Upper lobe of left lung (tissue), 6 donors: ENCODE data around the gene LAMC1. TPM values are rescaled to one million over a fixed set of nuclear protein-coding genes. Genes with fewer than 3 reads are reported as not detected.
A peak's percentile ranks its signal among the peaks of the same experiment; 100 is the strongest.

Experiments
- ATAC-seq, 2 donors: fragments of 200-7000 bp; cut with Tn5 transposase; one replicate each; pipeline ENCODE4 v1.9.1; 2022; ENCODE audit warnings: mild to moderate bottlenecking in 2 of 2, moderate library complexity in 2 of 2; ENCODE audit not compliant: low FRiP score in 2 of 2
- DNase-seq, 2 donors: peaks; one replicate each; pipeline ENCODE4 v3.0.0-alpha.2; 2019 to 2020
- H3K27ac ChIP-seq, 4 donors: fragments of 200-600 bp; sonication (generic); one replicate each; pipeline ENCODE4 v1.5.1; 2016 to 2019
- H3K27me3 ChIP-seq, 4 donors: fragments of 200-600 bp; sonication (generic); one replicate each; pipeline ENCODE4 v1.5.1; 2017 to 2019
- H3K36me3 ChIP-seq, 4 donors: fragments of 200-600 bp; sonication (generic); one replicate each; pipeline ENCODE4 v1.5.1; 2016 to 2019
- H3K4me1 ChIP-seq, 4 donors: fragments of 200-600 bp; sonication (generic); one replicate each; pipeline ENCODE4 v1.5.1; 2018 to 2019
- H3K4me3 ChIP-seq, 4 donors: fragments of 200-600 bp; sonication (generic); one replicate each; pipeline ENCODE4 v1.5.1; 2017 to 2019; ENCODE audit warnings: mild to moderate bottlenecking in 2 of 4, moderate library complexity in 1 of 4
- H3K9me3 ChIP-seq, 4 donors: fragments of 200-600 bp; sonication (generic); one replicate each; pipeline ENCODE4 v1.5.1; 2018 to 2019
- CTCF ChIP-seq, 6 experiments: fragments of 450-650 bp in 4 of 6; fragments of 200-600 bp in 2 of 6; sonication (generic) in 2 of 6; IDR thresholded peaks; one replicate each; pipeline ENCODE4 v1.5.1; 2016 to 2019; ENCODE audit warnings: antibody characterized with exemption in 6 of 6
- EP300 ChIP-seq, 4 donors: sonication (generic); formaldehyde crosslinking; IDR thresholded peaks; one replicate each; pipeline ENCODE4 v1.5.1; 2017; ENCODE audit warnings: antibody characterized with exemption in 4 of 4, control low read depth in 2 of 4
- POLR2A ChIP-seq, 4 donors: fragments of 450-650 bp; IDR thresholded peaks; one replicate each; pipeline ENCODE4 v1.5.1; 2016 to 2017; ENCODE audit warnings: antibody characterized with exemption in 4 of 4, mild to moderate bottlenecking in 2 of 4
- POLR2AphosphoS5 ChIP-seq, 2 donors: sonication (generic); formaldehyde crosslinking; IDR thresholded peaks; one replicate each; pipeline ENCODE4 v1.5.1; 2017; ENCODE audit warnings: antibody characterized with exemption in 2 of 2
- WGBS, 2 donors: methylation state at CpG; one replicate each; pipeline ENCODE4 v1.1.5; 2017 to 2018; 5-methylcytosine and 5-hydroxymethylcytosine counted together
- total RNA-seq, 6 donors: library from RNA; depleted of rRNA in 4 of 6; stranded (reverse); fragments of >200 nt in 4 of 6; gene quantifications; one replicate each; pipeline versions ENCODE4 v1.1.0 to v1.2.1, GENCODE V29; 2016 to 2021
- donor health status: DM: no; HTN: no; CAD: no; lungs with moderate emphysema.
- donor health status: DM: no; HTN: yes; CAD: no; lungs with severe emphysema.

Gene LAMC1
- total RNA-seq, 6 donors from 2014 or later: 92.0 to 232 (median 134) TPM

GRCh38 chr1:183023601-183024316 lies 539 bp downstream of the LAMC1 start:
- H3K27ac ChIP-seq: peak overlapping the region; percentile 97 to 99 (median 99)
- H3K27me3 ChIP-seq: peaks cover 0 to 6% (median 0%) of the 10 kb centered on the region in 4 donors
- peak; percentile 90 to 91 for DNase-seq
- TF ChIP-seq CTCF (IDR thresholded peaks at IDR 0.05) (peak; percentile 35 to 83 (median 66)), POLR2A (IDR thresholded peaks at IDR 0.05) (peak in 1 of 4 donors; percentile 62), EP300 (IDR thresholded peaks at IDR 0.05) (no peak), POLR2AphosphoS5 (IDR thresholded peaks at IDR 0.05) (no peak)
- peak; percentile 60 to 91 for ATAC-seq
- H3K4me3 ChIP-seq: peak overlapping the region; percentile 51 to 92 (median 80)
- H3K36me3 ChIP-seq: no peaks in the 10 kb centered on the region
- 0 to 2% methylated on average over 10 to 15 of the region's 68 CpGs for WGBS, 2 donors
- peaks cover 7 to 26% (median 18%) of the 10 kb centered on the region in 4 donors for H3K4me1 ChIP-seq
- no peaks in the 10 kb centered on the region for H3K9me3 ChIP-seq

- DNase-seq (no peak), ATAC-seq (no peak)
- TF ChIP-seq POLR2A (IDR thresholded peaks at IDR 0.05) (no peak), EP300 (IDR thresholded peaks at IDR 0.05) (no peak), POLR2AphosphoS5 (IDR thresholded peaks at IDR 0.05) (no peak), CTCF (IDR thresholded peaks at IDR 0.05) (no peak)
- H3K27ac ChIP-seq: peak overlapping the region; percentile 97 to 99 (median 99)
- peak overlapping the region; percentile 51 to 92 (median 80) for H3K4me3 ChIP-seq
- peaks cover 8 to 28% (median 19%) of the 10 kb centered on the region in 4 donors for H3K4me1 ChIP-seq
- H3K9me3 ChIP-seq: no peaks in the 10 kb centered on the region
- WGBS, 2 donors: 4 to 5% methylated on average over 14 of the region's 14 CpGs
- no peaks in the 10 kb centered on the region for H3K36me3 ChIP-seq
- peaks cover 0 to 6% (median 0%) of the 10 kb centered on the region in 4 donors for H3K27me3 ChIP-seq
These were observed 1.2 kb downstream of the LAMC1 start for GRCh38 chr1:183024317-183025009.

- DNase-seq: no peak
- H3K9me3 ChIP-seq: no peaks in the 10 kb centered on the region
- peaks cover 0 to 6% (median 0%) of the 10 kb centered on the region in 4 donors for H3K27me3 ChIP-seq
- peaks cover 5 to 33% (median 23%) of the 10 kb centered on the region in 4 donors for H3K4me1 ChIP-seq
- ATAC-seq: no peak
- H3K27ac ChIP-seq: peak overlapping the region; percentile 97 to 99 (median 99)
- H3K36me3 ChIP-seq: no peaks in the 10 kb centered on the region
- 30 to 37% methylated on average over 3 of the region's 3 CpGs for WGBS, 2 donors
- TF ChIP-seq POLR2AphosphoS5 (IDR thresholded peaks at IDR 0.05) (no peak), CTCF (IDR thresholded peaks at IDR 0.05) (no peak), EP300 (IDR thresholded peaks at IDR 0.05) (no peak), POLR2A (IDR thresholded peaks at IDR 0.05) (no peak)
- peak overlapping the region; percentile 51 to 92 (median 80) for H3K4me3 ChIP-seq
These were observed 1.8 kb downstream of the LAMC1 start for GRCh38 chr1:183025010-183025337.

- Histone ChIP-seq H3K36me3 (no peaks in the 10 kb centered on the region), H3K27me3 (peaks cover 0 to 6% (median 0%) of the 10 kb centered on the region in 4 donors), H3K9me3 (no peaks in the 10 kb centered on the region), H3K4me3 (peak overlapping the region in 3 of 4 donors; percentile 78 to 92 (median 82)), H3K4me1 (peaks cover 15 to 39% (median 30%) of the 10 kb centered on the region in 4 donors), H3K27ac (peak overlapping the region; percentile 18 to 99 (median 60))
- DNase-seq: no peak
- no peak for ATAC-seq
- WGBS, 2 donors: 44 to 59% methylated on average over 4 of the region's 4 CpGs
- TF ChIP-seq CTCF (IDR thresholded peaks at IDR 0.05): no peak
- no peak for TF ChIP-seq POLR2AphosphoS5 (IDR thresholded peaks at IDR 0.05)
- TF ChIP-seq EP300 (IDR thresholded peaks at IDR 0.05): no peak
- TF ChIP-seq POLR2A (IDR thresholded peaks at IDR 0.05): no peak
These were observed 2.9 kb downstream of the LAMC1 start for GRCh38 chr1:183025782-183026774.
